Measurements from ENCODE around the gene NOTCH4.

DNA sequence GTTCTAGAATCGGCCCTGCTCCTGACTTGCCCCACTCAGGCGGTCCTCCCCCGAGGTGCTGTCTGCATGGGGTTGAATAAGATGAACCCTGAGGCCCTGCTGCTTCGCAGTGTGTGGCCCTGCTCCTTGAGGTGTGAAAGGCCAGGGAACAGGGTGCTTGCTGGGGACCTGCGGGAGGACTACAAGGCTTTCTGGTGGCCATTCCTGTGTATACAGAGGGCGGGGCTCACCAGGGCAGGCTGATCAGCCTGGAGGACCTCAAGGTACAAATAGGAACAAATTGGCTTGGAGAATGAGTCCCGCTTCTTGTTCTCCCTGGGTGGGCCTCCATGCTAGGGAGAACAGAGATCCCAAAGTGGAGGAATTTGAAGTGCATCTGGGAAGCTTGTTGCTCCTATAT lies 5.7 kb downstream of the NOTCH4 start:
- TF ChIP-seq, protein P1, sequence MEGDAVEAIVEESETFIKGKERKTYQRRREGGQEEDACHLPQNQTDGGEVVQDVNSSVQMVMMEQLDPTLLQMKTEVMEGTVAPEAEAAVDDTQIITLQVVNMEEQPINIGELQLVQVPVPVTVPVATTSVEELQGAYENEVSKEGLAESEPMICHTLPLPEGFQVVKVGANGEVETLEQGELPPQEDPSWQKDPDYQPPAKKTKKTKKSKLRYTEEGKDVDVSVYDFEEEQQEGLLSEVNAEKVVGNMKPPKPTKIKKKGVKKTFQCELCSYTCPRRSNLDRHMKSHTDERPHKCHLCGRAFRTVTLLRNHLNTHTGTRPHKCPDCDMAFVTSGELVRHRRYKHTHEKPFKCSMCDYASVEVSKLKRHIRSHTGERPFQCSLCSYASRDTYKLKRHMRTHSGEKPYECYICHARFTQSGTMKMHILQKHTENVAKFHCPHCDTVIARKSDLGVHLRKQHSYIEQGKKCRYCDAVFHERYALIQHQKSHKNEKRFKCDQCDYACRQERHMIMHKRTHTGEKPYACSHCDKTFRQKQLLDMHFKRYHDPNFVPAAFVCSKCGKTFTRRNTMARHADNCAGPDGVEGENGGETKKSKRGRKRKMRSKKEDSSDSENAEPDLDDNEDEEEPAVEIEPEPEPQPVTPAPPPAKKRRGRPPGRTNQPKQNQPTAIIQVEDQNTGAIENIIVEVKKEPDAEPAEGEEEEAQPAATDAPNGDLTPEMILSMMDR (conservative IDR thresholded peaks at IDR 0.05; ENCODE audit: low read depth in 2 of 2): no peak
- TF ChIP-seq EZH2 (IDR thresholded peaks at IDR 0.05; ENCODE audit: low read depth, unreplicated experiment) (no peak), POLR2AphosphoS5 (IDR thresholded peaks at IDR 0.05; ENCODE audit: low read depth) (no peak), CREB1 (CRISPR knock-in tag; IDR thresholded peaks at IDR 0.05; ENCODE audit: low read depth) (no peak), ZNF114 (CRISPR knock-in tag; IDR thresholded peaks at IDR 0.05) (no peak), JUNB (IDR thresholded peaks at IDR 0.05; ENCODE audit: unreplicated experiment) (no peak), EZH2phosphoT487 (IDR thresholded peaks at IDR 0.05; ENCODE audit: unreplicated experiment) (no peak), ZNF331 (CRISPR knock-in tag; IDR thresholded peaks at IDR 0.05; ENCODE audit: low read depth) (no peak)
- TF ChIP-seq, protein P2, sequence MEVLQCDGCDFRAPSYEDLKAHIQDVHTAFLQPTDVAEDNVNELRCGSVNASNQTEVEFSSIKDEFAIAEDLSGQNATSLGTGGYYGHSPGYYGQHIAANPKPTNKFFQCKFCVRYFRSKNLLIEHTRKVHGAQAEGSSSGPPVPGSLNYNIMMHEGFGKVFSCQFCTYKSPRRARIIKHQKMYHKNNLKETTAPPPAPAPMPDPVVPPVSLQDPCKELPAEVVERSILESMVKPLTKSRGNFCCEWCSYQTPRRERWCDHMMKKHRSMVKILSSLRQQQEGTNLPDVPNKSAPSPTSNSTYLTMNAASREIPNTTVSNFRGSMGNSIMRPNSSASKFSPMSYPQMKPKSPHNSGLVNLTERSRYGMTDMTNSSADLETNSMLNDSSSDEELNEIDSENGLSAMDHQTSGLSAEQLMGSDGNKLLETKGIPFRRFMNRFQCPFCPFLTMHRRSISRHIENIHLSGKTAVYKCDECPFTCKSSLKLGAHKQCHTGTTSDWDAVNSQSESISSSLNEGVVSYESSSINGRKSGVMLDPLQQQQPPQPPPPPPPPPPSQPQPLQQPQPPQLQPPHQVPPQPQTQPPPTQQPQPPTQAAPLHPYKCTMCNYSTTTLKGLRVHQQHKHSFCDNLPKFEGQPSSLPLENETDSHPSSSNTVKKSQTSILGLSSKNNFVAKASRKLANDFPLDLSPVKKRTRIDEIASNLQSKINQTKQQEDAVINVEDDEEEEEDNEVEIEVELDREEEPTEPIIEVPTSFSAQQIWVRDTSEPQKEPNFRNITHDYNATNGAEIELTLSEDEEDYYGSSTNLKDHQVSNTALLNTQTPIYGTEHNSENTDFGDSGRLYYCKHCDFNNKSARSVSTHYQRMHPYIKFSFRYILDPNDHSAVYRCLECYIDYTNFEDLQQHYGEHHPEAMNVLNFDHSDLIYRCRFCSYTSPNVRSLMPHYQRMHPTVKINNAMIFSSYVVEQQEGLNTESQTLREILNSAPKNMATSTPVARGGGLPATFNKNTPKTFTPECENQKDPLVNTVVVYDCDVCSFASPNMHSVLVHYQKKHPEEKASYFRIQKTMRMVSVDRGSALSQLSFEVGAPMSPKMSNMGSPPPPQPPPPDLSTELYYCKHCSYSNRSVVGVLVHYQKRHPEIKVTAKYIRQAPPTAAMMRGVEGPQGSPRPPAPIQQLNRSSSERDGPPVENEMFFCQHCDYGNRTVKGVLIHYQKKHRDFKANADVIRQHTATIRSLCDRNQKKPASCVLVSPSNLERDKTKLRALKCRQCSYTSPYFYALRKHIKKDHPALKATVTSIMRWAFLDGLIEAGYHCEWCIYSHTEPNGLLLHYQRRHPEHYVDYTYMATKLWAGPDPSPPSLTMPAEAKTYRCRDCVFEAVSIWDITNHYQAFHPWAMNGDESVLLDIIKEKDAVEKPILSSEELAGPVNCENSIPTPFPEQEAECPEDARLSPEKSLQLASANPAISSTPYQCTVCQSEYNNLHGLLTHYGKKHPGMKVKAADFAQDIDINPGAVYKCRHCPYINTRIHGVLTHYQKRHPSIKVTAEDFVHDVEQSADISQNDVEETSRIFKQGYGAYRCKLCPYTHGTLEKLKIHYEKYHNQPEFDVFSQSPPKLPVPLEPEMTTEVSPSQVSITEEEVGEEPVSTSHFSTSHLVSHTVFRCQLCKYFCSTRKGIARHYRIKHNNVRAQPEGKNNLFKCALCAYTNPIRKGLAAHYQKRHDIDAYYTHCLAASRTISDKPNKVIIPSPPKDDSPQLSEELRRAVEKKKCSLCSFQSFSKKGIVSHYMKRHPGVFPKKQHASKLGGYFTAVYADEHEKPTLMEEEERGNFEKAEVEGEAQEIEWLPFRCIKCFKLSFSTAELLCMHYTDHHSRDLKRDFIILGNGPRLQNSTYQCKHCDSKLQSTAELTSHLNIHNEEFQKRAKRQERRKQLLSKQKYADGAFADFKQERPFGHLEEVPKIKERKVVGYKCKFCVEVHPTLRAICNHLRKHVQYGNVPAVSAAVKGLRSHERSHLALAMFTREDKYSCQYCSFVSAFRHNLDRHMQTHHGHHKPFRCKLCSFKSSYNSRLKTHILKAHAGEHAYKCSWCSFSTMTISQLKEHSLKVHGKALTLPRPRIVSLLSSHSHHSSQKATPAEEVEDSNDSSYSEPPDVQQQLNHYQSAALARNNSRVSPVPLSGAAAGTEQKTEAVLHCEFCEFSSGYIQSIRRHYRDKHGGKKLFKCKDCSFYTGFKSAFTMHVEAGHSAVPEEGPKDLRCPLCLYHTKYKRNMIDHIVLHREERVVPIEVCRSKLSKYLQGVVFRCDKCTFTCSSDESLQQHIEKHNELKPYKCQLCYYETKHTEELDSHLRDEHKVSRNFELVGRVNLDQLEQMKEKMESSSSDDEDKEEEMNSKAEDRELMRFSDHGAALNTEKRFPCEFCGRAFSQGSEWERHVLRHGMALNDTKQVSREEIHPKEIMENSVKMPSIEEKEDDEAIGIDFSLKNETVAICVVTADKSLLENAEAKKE (CRISPR knock-in tag; IDR thresholded peaks at IDR 0.05): no peak
- TF ChIP-seq, protein P3, sequence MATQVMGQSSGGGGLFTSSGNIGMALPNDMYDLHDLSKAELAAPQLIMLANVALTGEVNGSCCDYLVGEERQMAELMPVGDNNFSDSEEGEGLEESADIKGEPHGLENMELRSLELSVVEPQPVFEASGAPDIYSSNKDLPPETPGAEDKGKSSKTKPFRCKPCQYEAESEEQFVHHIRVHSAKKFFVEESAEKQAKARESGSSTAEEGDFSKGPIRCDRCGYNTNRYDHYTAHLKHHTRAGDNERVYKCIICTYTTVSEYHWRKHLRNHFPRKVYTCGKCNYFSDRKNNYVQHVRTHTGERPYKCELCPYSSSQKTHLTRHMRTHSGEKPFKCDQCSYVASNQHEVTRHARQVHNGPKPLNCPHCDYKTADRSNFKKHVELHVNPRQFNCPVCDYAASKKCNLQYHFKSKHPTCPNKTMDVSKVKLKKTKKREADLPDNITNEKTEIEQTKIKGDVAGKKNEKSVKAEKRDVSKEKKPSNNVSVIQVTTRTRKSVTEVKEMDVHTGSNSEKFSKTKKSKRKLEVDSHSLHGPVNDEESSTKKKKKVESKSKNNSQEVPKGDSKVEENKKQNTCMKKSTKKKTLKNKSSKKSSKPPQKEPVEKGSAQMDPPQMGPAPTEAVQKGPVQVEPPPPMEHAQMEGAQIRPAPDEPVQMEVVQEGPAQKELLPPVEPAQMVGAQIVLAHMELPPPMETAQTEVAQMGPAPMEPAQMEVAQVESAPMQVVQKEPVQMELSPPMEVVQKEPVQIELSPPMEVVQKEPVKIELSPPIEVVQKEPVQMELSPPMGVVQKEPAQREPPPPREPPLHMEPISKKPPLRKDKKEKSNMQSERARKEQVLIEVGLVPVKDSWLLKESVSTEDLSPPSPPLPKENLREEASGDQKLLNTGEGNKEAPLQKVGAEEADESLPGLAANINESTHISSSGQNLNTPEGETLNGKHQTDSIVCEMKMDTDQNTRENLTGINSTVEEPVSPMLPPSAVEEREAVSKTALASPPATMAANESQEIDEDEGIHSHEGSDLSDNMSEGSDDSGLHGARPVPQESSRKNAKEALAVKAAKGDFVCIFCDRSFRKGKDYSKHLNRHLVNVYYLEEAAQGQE (IDR thresholded peaks at IDR 0.05; ENCODE audit: unreplicated experiment): no peak

All from GM23338 (cell line).